CD14-positive monocyte (primary cell): ENCODE data around the gene CMSS1. TPM values are rescaled to one million over a fixed set of nuclear protein-coding genes. Genes with fewer than 3 reads are reported as not detected.

Source experiments
- DNase-seq, 3 donors: peaks; one replicate each; pipeline ENCODE4 v3.0.0-alpha.2; 2011 to 2022
- H2AFZ ChIP-seq: 2 replicates; pipeline ENCODE4 v1.6.0; 2012; ENCODE audit warnings: mild to moderate bottlenecking, low read depth, low read length, inconsistent platforms; ENCODE audit not compliant: insufficient read depth, poor library complexity, severe bottlenecking
- H3K27ac ChIP-seq, 2 donors: 1 replicate in 1 of 2; 2 replicates in 1 of 2; pipeline ENCODE4 v1.5.1; 2012 to 2013; ENCODE audit warnings: low read length in 2 of 2, control low read depth in 1 of 2, inconsistent platforms in 1 of 2, low read depth in 1 of 2, mild to moderate bottlenecking in 1 of 2
- H3K27me3 ChIP-seq, 2 donors: one replicate each; pipeline versions ENCODE4 v1.6.0 to v1.6.1; 2011 to 2013; ENCODE audit warnings: low read length in 2 of 2; ENCODE audit not compliant: control insufficient read depth in 2 of 2, insufficient read depth in 2 of 2
- H3K36me3 ChIP-seq, 2 donors: replicated peaks in 1 of 2; 1 replicate in 1 of 2; 2 replicates in 1 of 2; pipeline versions ENCODE4 v1.5.1 to v1.6.1; 2012 to 2013; ENCODE audit warnings: low read length in 2 of 2, control low read depth in 1 of 2, inconsistent platforms in 1 of 2, mild to moderate bottlenecking in 1 of 2; ENCODE audit not compliant: insufficient read depth in 2 of 2, control insufficient read depth in 1 of 2
- H3K4me1 ChIP-seq, 2 donors: 1 replicate in 1 of 2; 2 replicates in 1 of 2; pipeline versions ENCODE4 v1.5.1 to v1.6.1; 2012 to 2013; ENCODE audit warnings: low read length in 2 of 2, control low read depth in 1 of 2, inconsistent platforms in 1 of 2, mild to moderate bottlenecking in 1 of 2, moderate library complexity in 1 of 2; ENCODE audit not compliant: insufficient read depth in 2 of 2, control insufficient read depth in 1 of 2
- H3K4me2 ChIP-seq: replicated peaks from 2 replicates; pipeline ENCODE3; 2012; ENCODE audit warnings: low read length, moderate library complexity, mild to moderate bottlenecking; ENCODE audit not compliant: poor library complexity, severe bottlenecking; ENCODE audit errors: extremely low read depth
- H3K4me3 ChIP-seq, 3 experiments: fragments of 200-600 bp in 1 of 3; sonication (generic) in 1 of 3; replicated peaks in 1 of 3; 1 replicate in 2 of 3; 2 replicates in 1 of 3; pipeline ENCODE4 v1.5.1; 2011 to 2013; ENCODE audit warnings: low read length in 3 of 3, mild to moderate bottlenecking in 3 of 3, control low read depth in 2 of 3, low read depth in 2 of 3, inconsistent platforms in 1 of 3, moderate library complexity in 1 of 3
- H3K79me2 ChIP-seq: 2 replicates; pipeline ENCODE4 v1.6.0; 2012; ENCODE audit warnings: mild to moderate bottlenecking, control low read depth, inconsistent platforms, low read length, moderate library complexity; ENCODE audit not compliant: insufficient read depth
- H3K9ac ChIP-seq: 2 replicates; pipeline ENCODE4 v1.6.0; 2017; ENCODE audit warnings: low read length, mild to moderate bottlenecking; ENCODE audit not compliant: insufficient read depth, poor library complexity, severe bottlenecking
- H3K9me3 ChIP-seq, 2 donors: replicated peaks in 1 of 2; 1 replicate in 1 of 2; 2 replicates in 1 of 2; pipeline versions ENCODE4 v1.5.1 to v1.6.1; 2012 to 2013; ENCODE audit warnings: low read length in 2 of 2, control low read depth in 1 of 2; ENCODE audit not compliant: control insufficient read depth in 1 of 2, insufficient read depth in 1 of 2
- H4K20me1 ChIP-seq: 2 replicates; pipeline ENCODE4 v1.6.0; 2012; ENCODE audit warnings: mild to moderate bottlenecking, low read length, control low read depth, moderate library complexity; ENCODE audit not compliant: insufficient read depth
- H3K27ac Mint-ChIP-seq, 7 donors: one replicate each; pipeline ENCODE4 v1.8.0; 2020; ENCODE audit warnings: mild to moderate bottlenecking in 7 of 7, mixed read lengths in 7 of 7, moderate library complexity in 6 of 7, inconsistent platforms in 2 of 7
- H3K27me3 Mint-ChIP-seq, 3 donors: one replicate each; pipeline ENCODE4 v1.8.0; 2021 to 2022; ENCODE audit warnings: low read depth in 3 of 3, mild to moderate bottlenecking in 3 of 3, mixed read lengths in 3 of 3, moderate library complexity in 3 of 3, inconsistent platforms in 1 of 3
- H3K36me3 Mint-ChIP-seq, 2 donors: one replicate each; pipeline ENCODE4 v1.8.0; 2020; ENCODE audit warnings: mixed read lengths in 2 of 2, inconsistent platforms in 1 of 2, mild to moderate bottlenecking in 1 of 2
- H3K4me1 Mint-ChIP-seq: one replicate; pipeline ENCODE4 v1.8.0; 2020; ENCODE audit warnings: mild to moderate bottlenecking, mixed read lengths
- H3K4me3 Mint-ChIP-seq, 2 donors: one replicate each; pipeline ENCODE4 v1.8.0; 2020; ENCODE audit warnings: mild to moderate bottlenecking in 2 of 2, mixed read lengths in 2 of 2, moderate library complexity in 1 of 2
- H3K9me3 Mint-ChIP-seq, 7 donors: one replicate each; pipeline ENCODE4 v1.8.0; 2020 to 2022; ENCODE audit warnings: mixed read lengths in 7 of 7, mild to moderate bottlenecking in 6 of 7, moderate library complexity in 6 of 7, inconsistent platforms in 2 of 7
- WGBS: methylation state at CpG from one replicate; pipeline ENCODE4 v1.1.5; 2013; ENCODE audit warnings: missing lambda C conversion rate; ENCODE audit not compliant: insufficient coverage; 5-methylcytosine and 5-hydroxymethylcytosine counted together
- intact Hi-C, 2 donors: fragments of 100-400 bp; cut with micrococcal nuclease; formaldehyde crosslinking; loops; one replicate each; pipeline versions ENCODE4 v1.15.0 to v1.15.1; 2023
- polyA plus RNA-seq, 3 donors: library from polyadenylated mRNA; depleted of rRNA in 1 of 3; unstranded in 2 of 3; stranded (reverse) in 1 of 3; fragments of 300-500 nt in 2 of 3; fragments of >200 nt in 1 of 3; fragmentation: Illumina TruSeq in 2 of 3; gene quantifications; 1 replicate in 2 of 3; 2 replicates in 1 of 3; pipeline ENCODE4 v1.2.3, GENCODE V29; 2012 to 2021
- TF ChIP-seq, protein P1 (sequence below): fragments of 200-600 bp; IDR thresholded peaks from one replicate; pipeline ENCODE4 v1.8.0; 2022; ENCODE audit warnings: antibody characterized with exemption, mild to moderate bottlenecking

The CMSS1 gene
- polyA plus RNA-seq, 3 donors = 1.1 to 3.6 (median 2.2) TPM

DNA sequence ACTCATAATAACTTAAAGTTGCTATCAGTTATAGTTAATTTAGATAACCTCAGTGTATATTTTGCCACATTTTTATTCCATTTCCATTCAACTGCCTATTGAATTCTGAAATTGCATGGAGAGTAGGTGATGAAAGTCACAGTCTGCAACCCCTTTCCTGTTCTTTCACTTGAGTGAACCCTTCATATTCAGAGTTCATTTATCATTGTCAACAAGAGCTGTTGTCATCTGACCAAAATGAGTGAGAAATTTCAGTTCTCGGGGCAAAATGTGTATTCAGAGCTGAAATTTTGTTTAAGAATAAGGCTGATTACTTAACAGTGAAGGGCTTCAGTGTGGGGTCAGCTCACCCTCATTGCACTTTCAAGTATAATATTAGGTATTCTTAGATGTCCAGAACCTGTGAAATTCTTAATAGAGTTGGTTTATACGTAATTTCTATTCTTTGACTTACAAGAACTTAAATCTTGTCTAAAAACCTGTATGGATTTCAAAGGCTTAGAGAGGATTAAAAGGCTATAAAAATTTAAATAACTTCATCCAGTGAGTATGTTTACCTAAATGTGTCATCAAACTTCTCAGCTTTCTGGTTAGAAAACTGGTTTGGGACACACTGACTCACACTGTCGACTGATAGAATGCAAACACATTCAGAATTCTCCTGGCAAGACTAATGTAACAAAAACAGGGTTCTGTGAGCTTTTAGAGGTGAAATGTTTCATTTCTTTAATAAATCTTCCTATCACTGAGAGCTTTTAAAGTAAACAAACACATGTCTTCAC, 92.2 kb downstream of the CMSS1 start:
- H3K4me2 ChIP-seq = no peak overlapping the region
- peaks cover 6% of the 10 kb centered on the region for H3K4me1 Mint-ChIP-seq
- H3K36me3 ChIP-seq = no peaks in the 10 kb centered on the region

DNA sequence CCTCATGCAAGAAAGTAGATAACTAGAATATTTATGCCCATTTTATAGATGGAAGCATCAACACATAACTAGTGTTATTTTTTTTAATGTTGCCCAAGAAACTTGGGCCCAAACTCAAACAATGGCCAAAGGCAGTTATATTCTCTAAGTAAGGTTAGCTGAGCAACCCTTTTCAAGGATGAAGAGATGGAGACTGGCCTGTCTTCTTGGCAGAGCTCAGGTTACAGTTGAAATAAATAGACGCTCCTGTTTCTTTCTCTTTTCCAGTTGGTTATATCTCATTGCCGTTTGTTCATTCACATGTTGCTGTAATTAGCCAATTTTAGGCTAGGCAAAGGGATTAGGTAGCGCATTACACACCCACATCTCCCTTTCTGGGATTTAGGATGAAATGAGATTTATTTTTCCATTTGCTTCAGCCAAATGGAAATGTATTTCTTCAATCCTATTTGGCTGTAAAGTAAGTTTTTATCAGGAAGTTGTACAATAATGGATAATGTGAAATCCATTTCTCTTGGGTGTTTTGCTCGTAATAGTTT, 93.2 kb downstream of the CMSS1 start:
- Histone ChIP-seq H3K9me3 (no peaks in the 10 kb centered on the region), H3K4me3 (no peak overlapping the region), H3K27me3 (no peaks in the 10 kb centered on the region), H2AFZ (no peak overlapping the region), H4K20me1 (no peaks in the 10 kb centered on the region), H3K79me2 (no peaks in the 10 kb centered on the region), H3K4me1 (no peaks in the 10 kb centered on the region), H3K27ac (no peak overlapping the region), H3K9ac (no peak overlapping the region), H3K36me3 (no peaks in the 10 kb centered on the region), H3K4me2 (no peak overlapping the region)
- H3K27me3 Mint-ChIP-seq = peaks cover 0 to 2% (median 0%) of the 10 kb centered on the region in 3 donors
- no CpG with 5 or more reads among the region's 4 CpGs for WGBS
- H3K4me1 Mint-ChIP-seq = peaks cover 6% of the 10 kb centered on the region
- no peak for DNase-seq
- H3K9me3 Mint-ChIP-seq = peaks cover 0 to 3% (median 0%) of the 10 kb centered on the region in 7 donors
- no peak overlapping the region for H3K4me3 Mint-ChIP-seq
- H3K36me3 Mint-ChIP-seq = no peaks in the 10 kb centered on the region
- TF ChIP-seq, protein P1, sequence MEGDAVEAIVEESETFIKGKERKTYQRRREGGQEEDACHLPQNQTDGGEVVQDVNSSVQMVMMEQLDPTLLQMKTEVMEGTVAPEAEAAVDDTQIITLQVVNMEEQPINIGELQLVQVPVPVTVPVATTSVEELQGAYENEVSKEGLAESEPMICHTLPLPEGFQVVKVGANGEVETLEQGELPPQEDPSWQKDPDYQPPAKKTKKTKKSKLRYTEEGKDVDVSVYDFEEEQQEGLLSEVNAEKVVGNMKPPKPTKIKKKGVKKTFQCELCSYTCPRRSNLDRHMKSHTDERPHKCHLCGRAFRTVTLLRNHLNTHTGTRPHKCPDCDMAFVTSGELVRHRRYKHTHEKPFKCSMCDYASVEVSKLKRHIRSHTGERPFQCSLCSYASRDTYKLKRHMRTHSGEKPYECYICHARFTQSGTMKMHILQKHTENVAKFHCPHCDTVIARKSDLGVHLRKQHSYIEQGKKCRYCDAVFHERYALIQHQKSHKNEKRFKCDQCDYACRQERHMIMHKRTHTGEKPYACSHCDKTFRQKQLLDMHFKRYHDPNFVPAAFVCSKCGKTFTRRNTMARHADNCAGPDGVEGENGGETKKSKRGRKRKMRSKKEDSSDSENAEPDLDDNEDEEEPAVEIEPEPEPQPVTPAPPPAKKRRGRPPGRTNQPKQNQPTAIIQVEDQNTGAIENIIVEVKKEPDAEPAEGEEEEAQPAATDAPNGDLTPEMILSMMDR = no peak
- H3K27ac Mint-ChIP-seq = no peak overlapping the region
- intact Hi-C loops = no loop called here

More for the DNA sequence above, 92.2 kb downstream of the CMSS1 start:
- Histone ChIP-seq H3K9ac (no peak overlapping the region), H4K20me1 (no peaks in the 10 kb centered on the region), H3K27me3 (no peaks in the 10 kb centered on the region), H2AFZ (no peak overlapping the region), H3K9me3 (no peaks in the 10 kb centered on the region), H3K4me1 (no peaks in the 10 kb centered on the region), H3K4me3 (no peak overlapping the region), H3K79me2 (no peaks in the 10 kb centered on the region), H3K27ac (no peak overlapping the region)
- H3K36me3 Mint-ChIP-seq = no peaks in the 10 kb centered on the region
- DNase-seq = no peak
- TF ChIP-seq, protein P1 = no peak
- no peak overlapping the region for H3K27ac Mint-ChIP-seq
- no CpG with 5 or more reads among the region's 3 CpGs for WGBS
- intact Hi-C loops = loop anchor here in 1 of 2 donors (5.0 kb wide), 1 partner anchor 1662 kb away; the partner anchor contains the start of gene PCNP
- H3K4me3 Mint-ChIP-seq = no peak overlapping the region
- peaks cover 0 to 2% (median 0%) of the 10 kb centered on the region in 3 donors for H3K27me3 Mint-ChIP-seq
- H3K9me3 Mint-ChIP-seq = peaks cover 0 to 3% (median 0%) of the 10 kb centered on the region in 7 donors
